Spleen (tissue), 7 donors: ENCODE measurements around the gene ARF3.

Experiments used
- POLR2AphosphoS5 ChIP-seq, 3 donors: sonication (generic); formaldehyde crosslinking; IDR thresholded peaks; one replicate each; pipeline ENCODE4 v1.5.1; 2017; ENCODE audit warnings: antibody characterized with exemption in 3 of 3
- TF ChIP-seq, protein P1 (sequence below), 11 experiments: fragments of 200-600 bp in 7 of 11; fragments of 450-650 bp in 4 of 11; sonication (generic) in 4 of 11; IDR thresholded peaks in 8 of 11; conservative IDR thresholded peaks in 3 of 11; 1 replicate in 7 of 11; 2 replicates in 4 of 11; pipeline versions ENCODE4 v1.4.0 to v1.8.0; 2016 to 2021; ENCODE audit warnings: antibody characterized with exemption in 11 of 11, inconsistent platforms in 4 of 11, mild to moderate bottlenecking in 1 of 11
- donor health status: DM: no; HTN: no; CAD: no; lungs with moderate emphysema.
- donor health status: DM: no; HTN: no; CAD: no.
- donor health status: DM: no; HTN: no; CAD: no.

DNA sequence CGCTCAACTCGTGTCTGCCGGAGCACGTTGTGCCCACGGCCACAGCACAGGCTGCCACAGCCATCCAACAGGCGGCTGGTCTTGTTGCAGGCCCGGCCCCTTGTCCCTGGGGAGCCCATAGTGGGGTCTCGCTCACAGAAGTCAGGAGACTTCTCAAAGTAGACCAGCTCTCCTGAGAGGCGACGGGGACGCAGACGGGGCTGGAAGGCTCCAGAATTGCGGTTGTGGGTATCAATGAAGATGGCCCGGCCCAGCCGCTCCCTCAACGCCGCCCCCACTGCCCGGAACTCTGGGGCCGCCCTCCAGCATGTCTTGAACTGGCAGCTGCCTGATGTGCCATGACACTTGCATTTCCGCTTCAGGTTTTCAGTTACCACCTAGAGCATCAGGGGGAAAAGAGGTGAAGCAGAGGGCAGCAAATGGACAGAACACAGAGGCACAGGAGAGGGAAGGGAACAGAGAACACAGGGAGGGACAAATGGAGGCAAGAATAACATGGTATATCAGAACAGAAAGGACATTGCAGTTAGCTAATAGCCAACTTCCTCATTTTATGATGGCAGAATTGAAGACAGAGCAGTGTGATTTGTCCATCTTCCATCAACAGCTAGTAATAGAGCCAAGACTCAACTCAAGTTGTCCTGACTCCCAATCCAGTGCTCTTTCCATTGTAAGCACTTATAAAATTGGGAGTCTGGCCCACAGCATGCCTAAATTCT lies 9.0 kb upstream of the ARF3 start:
- TF ChIP-seq POLR2AphosphoS5 (IDR thresholded peaks at IDR 0.05) = no peak
- TF ChIP-seq, protein P1, sequence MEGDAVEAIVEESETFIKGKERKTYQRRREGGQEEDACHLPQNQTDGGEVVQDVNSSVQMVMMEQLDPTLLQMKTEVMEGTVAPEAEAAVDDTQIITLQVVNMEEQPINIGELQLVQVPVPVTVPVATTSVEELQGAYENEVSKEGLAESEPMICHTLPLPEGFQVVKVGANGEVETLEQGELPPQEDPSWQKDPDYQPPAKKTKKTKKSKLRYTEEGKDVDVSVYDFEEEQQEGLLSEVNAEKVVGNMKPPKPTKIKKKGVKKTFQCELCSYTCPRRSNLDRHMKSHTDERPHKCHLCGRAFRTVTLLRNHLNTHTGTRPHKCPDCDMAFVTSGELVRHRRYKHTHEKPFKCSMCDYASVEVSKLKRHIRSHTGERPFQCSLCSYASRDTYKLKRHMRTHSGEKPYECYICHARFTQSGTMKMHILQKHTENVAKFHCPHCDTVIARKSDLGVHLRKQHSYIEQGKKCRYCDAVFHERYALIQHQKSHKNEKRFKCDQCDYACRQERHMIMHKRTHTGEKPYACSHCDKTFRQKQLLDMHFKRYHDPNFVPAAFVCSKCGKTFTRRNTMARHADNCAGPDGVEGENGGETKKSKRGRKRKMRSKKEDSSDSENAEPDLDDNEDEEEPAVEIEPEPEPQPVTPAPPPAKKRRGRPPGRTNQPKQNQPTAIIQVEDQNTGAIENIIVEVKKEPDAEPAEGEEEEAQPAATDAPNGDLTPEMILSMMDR (IDR thresholded peaks at IDR 0.05 in 8 of 11, conservative IDR thresholded peaks at IDR 0.05 in 3 of 11) = no peak
